GM10248 (cell line): ENCODE measurements around the gene TNIK.

Source experiments
- CTCF ChIA-PET: fragments of 300-600 bp; sonication (Branson Sonifier 250); formaldehyde crosslinking; extraction: SDS; loops from one replicate; lab custom pipeline; 2021; ENCODE audit warnings: antibody characterized with exemption; lab: Yijun Ruan, JAX
- POLR2A ChIA-PET: fragments of 350-650 bp; sonication (Branson Sonifier 250); formaldehyde crosslinking; extraction: SDS; loops from one replicate; lab custom pipeline; 2020; ENCODE audit warnings: antibody characterized with exemption; lab: Yijun Ruan, JAX
- DNase-seq: peaks from one replicate; pipeline ENCODE4 v3.0.0; 2012; ENCODE audit errors: extremely low spot score
- TF ChIP-seq, protein P1 (sequence below): IDR thresholded peaks from 2 replicates; pipeline ENCODE4 v1.5.1; 2012; ENCODE audit warnings: mild to moderate bottlenecking, low read depth; ENCODE audit errors: extremely low read depth, missing control alignments, control extremely low read depth

Gene TNIK

DNA sequence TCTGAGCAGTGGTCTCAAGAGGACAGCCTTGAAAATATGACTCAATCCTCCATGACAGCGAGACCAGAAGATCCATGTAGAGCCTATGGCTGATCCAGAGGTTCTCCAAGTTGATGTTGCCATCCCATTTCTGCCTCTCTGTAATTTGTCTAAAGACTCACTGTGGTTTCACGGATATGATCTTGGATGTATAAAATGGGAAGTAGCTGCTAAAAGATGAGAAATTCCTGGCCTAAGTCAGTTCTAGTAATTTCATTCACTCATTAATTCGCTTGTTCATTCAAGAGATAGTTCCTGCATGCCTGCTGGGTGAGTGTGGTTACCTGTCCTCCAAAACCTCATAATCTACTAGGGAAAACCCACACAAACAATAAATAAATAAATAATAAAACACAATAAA lies 145.9 kb downstream of the TNIK start:
- DNase-seq: no peak
- TF ChIP-seq, protein P1, sequence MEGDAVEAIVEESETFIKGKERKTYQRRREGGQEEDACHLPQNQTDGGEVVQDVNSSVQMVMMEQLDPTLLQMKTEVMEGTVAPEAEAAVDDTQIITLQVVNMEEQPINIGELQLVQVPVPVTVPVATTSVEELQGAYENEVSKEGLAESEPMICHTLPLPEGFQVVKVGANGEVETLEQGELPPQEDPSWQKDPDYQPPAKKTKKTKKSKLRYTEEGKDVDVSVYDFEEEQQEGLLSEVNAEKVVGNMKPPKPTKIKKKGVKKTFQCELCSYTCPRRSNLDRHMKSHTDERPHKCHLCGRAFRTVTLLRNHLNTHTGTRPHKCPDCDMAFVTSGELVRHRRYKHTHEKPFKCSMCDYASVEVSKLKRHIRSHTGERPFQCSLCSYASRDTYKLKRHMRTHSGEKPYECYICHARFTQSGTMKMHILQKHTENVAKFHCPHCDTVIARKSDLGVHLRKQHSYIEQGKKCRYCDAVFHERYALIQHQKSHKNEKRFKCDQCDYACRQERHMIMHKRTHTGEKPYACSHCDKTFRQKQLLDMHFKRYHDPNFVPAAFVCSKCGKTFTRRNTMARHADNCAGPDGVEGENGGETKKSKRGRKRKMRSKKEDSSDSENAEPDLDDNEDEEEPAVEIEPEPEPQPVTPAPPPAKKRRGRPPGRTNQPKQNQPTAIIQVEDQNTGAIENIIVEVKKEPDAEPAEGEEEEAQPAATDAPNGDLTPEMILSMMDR: no peak
- POLR2A ChIA-PET: interaction anchor here (0.6 kb wide), 1 partner anchor 33 kb away, joined by 4 read pairs; no protein-coding TSS in a partner anchor
- CTCF ChIA-PET: interaction anchor here (3.1 kb wide), 1 partner anchor 10 kb away, joined by 10 read pairs; no protein-coding TSS in a partner anchor

DNA sequence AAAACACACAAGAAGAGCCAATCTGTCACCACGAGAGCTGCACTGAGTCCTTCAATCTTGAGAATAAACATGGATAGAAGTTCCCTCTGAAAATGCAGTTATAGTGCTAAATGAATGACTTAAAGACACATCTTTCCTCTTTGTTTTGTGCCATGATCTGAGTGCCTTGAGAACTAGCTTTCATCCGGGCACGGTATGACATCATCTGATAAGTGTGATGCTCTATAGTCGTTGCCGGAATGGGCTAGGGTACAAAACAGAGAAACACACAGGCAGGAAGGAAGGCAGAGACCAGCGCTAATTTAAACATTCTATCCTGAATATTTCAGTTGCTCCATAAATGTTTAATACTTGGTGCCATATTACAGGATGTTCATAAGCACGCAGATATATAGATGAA lies 146.5 kb downstream of the TNIK start:
- POLR2A ChIA-PET: interaction anchor here (0.6 kb wide), 1 partner anchor 34 kb away, joined by 4 read pairs; no protein-coding TSS in a partner anchor
- DNase-seq: no peak
- TF ChIP-seq, protein P1: no peak
- CTCF ChIA-PET: interaction anchor here (0.8 to 3.1 kb wide), 7 partner anchors 9 to 99 kb away, joined by 3 to 10 read pairs (median 3); no protein-coding TSS in a partner anchor

DNA sequence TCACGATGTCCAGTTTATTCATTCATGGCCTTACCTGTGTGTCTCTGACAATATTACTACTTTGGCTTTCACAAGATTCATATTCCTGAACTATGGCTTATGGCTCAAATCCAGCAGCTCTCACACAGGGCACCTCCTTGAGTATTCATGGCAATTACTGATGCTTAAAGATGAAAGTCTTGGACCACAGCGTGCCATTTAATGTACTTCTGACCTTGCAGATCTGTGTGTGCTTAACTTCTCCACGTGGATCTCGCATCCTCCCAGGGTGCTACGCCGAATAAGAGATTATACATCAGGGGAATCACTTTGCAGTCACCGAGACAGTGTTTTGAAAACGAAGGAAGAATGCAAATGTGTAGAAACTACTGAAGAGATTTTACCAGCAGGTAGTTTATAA lies 147.5 kb downstream of the TNIK start:
- POLR2A ChIA-PET: no interaction called here
- DNase-seq: no peak
- CTCF ChIA-PET: interaction anchor here (0.8 to 3.4 kb wide), 7 partner anchors 10 to 100 kb away, joined by 3 to 10 read pairs (median 3); no protein-coding TSS in a partner anchor
- TF ChIP-seq, protein P1: no peak

DNA sequence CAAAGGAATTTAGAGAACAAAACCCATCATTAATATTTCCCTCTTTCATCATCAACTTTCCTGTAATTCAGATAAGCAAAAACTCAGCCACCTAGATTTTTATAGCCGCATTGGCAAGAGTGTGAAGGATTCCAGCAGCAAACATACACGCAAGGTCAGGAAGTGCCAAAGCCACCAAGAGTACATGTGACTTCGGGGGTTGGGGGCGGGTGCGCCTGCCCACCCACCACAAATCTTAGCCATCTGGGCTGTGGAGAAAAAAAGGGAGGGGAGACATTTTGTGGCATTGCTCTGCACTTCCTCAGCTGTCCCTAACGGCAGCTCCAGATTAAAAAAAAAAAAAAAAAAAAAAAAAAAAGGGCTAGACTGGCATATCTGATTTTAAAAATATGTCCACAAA lies 148.4 kb downstream of the TNIK start:
- ChIA-PET POLR2A (no interaction called here), CTCF (interaction anchor here (1.3 to 3.4 kb wide), 7 partner anchors 10 to 125 kb away, joined by 3 to 10 read pairs (median 5); no protein-coding TSS in a partner anchor)
- no peak for DNase-seq
- TF ChIP-seq, protein P1: no peak

DNA sequence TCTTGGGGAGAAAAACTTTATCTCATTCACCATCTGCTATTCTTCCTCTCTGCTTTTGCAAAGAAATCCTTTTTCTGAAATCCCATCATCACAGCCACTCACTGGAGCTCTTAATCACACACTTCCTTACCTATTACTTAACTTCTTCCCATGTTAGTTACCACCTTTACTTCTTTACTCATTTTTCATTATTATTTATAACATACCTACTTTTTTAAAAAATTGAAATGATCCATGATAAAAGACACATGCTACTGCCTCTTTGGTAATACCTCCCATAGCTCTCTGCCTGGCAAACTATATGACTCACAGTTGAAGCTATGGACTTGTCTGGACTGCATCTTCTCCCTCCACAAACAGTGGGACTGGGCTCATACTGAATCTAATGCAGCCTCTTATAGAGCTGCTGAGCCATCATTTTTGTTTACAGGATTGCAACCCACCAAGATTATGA lies 150.3 kb downstream of the TNIK start:
- TF ChIP-seq, protein P1: no peak

DNA sequence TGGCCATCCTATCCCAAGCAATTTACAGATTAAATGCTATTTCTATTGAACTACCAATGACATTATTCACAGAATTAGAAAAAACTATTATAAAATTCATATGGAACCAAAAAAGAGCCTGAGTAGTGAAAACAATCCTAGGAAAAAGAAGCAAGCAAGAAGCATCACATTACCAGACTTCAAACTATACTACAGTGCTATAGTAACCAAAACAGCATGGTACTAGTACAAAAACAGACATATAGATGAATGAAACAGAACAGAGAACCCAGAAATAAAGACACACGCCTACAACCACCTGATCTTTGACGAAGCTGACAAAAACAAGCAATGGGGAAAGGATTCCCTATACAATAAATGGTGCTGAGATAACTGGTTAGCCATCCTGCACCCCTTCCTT lies 152.2 kb downstream of the TNIK start:
- no peak for DNase-seq
- ChIA-PET POLR2A (no interaction called here), CTCF (no interaction called here)
- TF ChIP-seq, protein P1: no peak

More for the DNA sequence above, 150.3 kb downstream of the TNIK start:
- POLR2A ChIA-PET: interaction anchor here (0.6 kb wide), 1 partner anchor 21 kb away, joined by 3 read pairs; no protein-coding TSS in a partner anchor
- CTCF ChIA-PET: interaction anchor here (0.9 to 3.4 kb wide), 10 partner anchors 11 to 256 kb away, joined by 3 to 10 read pairs (median 4); no protein-coding TSS in a partner anchor
- no peak for DNase-seq
